DND-41 (cell line): ENCODE results near the gene SCAMP1.

Experiments
- ATAC-seq: fragments of 200-7000 bp; cut with Tn5 transposase; 3 replicates; pipeline ENCODE4 v1.9.1; 2021; ENCODE audit warnings: low read depth; ENCODE audit not compliant: insufficient read depth
- DNase-seq: peaks from one replicate; pipeline ENCODE4 v3.0.0-alpha.2; 2020
- H2AFZ ChIP-seq: 2 replicates; pipeline ENCODE4 v1.6.0; 2012; ENCODE audit warnings: low read depth, low read length
- H3K27ac ChIP-seq: 2 replicates; pipeline ENCODE4 v1.5.1; 2012; ENCODE audit warnings: low read length, inconsistent platforms
- H3K27me3 ChIP-seq: fragments of 200-600 bp; sonication (generic); 2 replicates; pipeline ENCODE4 v1.6.0; 2012; ENCODE audit warnings: low read length, mild to moderate bottlenecking, inconsistent platforms; ENCODE audit not compliant: insufficient read depth, poor library complexity
- H3K36me3 ChIP-seq: 2 replicates; pipeline ENCODE4 v1.5.1; 2012; ENCODE audit warnings: low read length, inconsistent platforms; ENCODE audit not compliant: insufficient read depth
- H3K4me1 ChIP-seq: 2 replicates; pipeline ENCODE4 v1.5.1; 2012; ENCODE audit warnings: mild to moderate bottlenecking, low read length; ENCODE audit not compliant: insufficient read depth
- H3K4me2 ChIP-seq: 2 replicates; pipeline ENCODE4 v1.6.0; 2012; ENCODE audit warnings: mild to moderate bottlenecking, moderate library complexity, low read length, inconsistent platforms; ENCODE audit not compliant: insufficient read depth
- H3K4me3 ChIP-seq, 2 experiments: fragments of 200-600 bp in 1 of 2; shearing (Covaris generic) in 1 of 2; 2 replicates each; pipeline ENCODE4 v1.5.1; 2012 to 2016; ENCODE audit warnings: inconsistent platforms in 2 of 2, low read length in 2 of 2, mild to moderate bottlenecking in 2 of 2, low read depth in 1 of 2, moderate library complexity in 1 of 2
- H3K79me2 ChIP-seq: 2 replicates; pipeline ENCODE4 v1.6.0; 2012; ENCODE audit warnings: low read length, inconsistent platforms; ENCODE audit not compliant: insufficient read depth
- H3K9ac ChIP-seq: 2 replicates; pipeline ENCODE4 v1.6.0; 2012; ENCODE audit warnings: low read depth, mild to moderate bottlenecking, inconsistent platforms, low read length, moderate library complexity
- H3K9me3 ChIP-seq: 2 replicates; pipeline ENCODE4 v1.5.1; 2012; ENCODE audit warnings: low read length, moderate library complexity, mild to moderate bottlenecking, inconsistent platforms; ENCODE audit not compliant: insufficient read depth, severe bottlenecking
- H4K20me1 ChIP-seq: 2 replicates; pipeline ENCODE4 v1.6.0; 2012; ENCODE audit warnings: low read length; ENCODE audit not compliant: insufficient read depth
- EZH2 ChIP-seq: IDR thresholded peaks from 3 replicates; pipeline ENCODE4 v1.6.1; 2012; ENCODE audit warnings: borderline replicate concordance, low read depth, mild to moderate bottlenecking, moderate library complexity, low read length, inconsistent platforms; ENCODE audit not compliant: severe bottlenecking
- TF ChIP-seq, protein P1 (sequence below): IDR thresholded peaks from 2 replicates; pipeline ENCODE4 v1.5.1; 2012; ENCODE audit warnings: borderline replicate concordance, low read length, moderate library complexity, mild to moderate bottlenecking; ENCODE audit not compliant: poor library complexity, severe bottlenecking; ENCODE audit errors: extremely low read depth

The SCAMP1 gene

DNA sequence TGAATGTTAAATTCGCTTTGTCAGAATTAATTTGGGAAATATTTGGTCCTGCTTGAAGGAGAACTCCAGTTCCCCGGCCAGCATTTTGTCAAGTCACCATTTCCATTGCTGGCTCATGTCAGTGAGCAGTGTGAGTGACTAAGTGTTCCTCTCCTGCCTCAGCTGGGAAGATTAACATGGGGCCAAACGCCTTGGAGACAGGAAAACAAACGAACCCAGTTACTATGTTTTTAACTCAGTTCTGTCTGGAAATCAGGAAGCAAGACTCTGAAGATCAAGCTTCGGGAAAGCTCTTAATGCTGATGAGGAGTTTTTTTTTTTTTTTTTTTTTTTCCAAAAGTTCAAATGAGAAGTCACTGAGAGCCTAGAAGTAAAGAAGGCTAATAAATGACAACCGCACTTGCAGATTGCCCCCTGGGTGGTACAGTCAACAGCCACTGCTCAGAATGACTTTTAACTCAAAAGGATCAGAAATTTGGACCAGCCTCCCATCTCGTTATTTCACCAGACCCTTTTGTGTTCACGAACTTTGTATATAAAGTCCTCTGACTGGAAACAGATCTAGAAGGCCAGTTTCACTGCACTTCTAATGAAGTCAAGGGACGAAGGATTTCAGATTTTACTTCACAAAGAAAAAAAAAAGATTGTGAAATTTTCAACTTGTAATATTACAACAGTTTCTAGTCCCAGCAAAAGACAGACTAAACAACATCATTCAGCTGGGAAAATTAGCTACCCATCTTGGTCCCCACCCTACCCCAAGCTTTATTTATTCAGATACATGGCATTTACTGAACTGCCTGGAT lies 166.8 kb downstream of the SCAMP1 start:
- ATAC-seq (no peak), DNase-seq (no peak)
- Histone ChIP-seq H3K4me2 (no peak overlapping the region), H3K27me3 (peaks cover 5% of the 10 kb centered on the region), H3K4me3 (no peak overlapping the region), H3K36me3 (no peaks in the 10 kb centered on the region), H3K27ac (no peak overlapping the region), H3K79me2 (no peaks in the 10 kb centered on the region), H2AFZ (no peak overlapping the region), H4K20me1 (no peaks in the 10 kb centered on the region), H3K4me1 (no peaks in the 10 kb centered on the region), H3K9me3 (no peaks in the 10 kb centered on the region), H3K9ac (no peak overlapping the region)
- no peak for TF ChIP-seq EZH2
- TF ChIP-seq, protein P1, sequence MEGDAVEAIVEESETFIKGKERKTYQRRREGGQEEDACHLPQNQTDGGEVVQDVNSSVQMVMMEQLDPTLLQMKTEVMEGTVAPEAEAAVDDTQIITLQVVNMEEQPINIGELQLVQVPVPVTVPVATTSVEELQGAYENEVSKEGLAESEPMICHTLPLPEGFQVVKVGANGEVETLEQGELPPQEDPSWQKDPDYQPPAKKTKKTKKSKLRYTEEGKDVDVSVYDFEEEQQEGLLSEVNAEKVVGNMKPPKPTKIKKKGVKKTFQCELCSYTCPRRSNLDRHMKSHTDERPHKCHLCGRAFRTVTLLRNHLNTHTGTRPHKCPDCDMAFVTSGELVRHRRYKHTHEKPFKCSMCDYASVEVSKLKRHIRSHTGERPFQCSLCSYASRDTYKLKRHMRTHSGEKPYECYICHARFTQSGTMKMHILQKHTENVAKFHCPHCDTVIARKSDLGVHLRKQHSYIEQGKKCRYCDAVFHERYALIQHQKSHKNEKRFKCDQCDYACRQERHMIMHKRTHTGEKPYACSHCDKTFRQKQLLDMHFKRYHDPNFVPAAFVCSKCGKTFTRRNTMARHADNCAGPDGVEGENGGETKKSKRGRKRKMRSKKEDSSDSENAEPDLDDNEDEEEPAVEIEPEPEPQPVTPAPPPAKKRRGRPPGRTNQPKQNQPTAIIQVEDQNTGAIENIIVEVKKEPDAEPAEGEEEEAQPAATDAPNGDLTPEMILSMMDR = no peak

DNA sequence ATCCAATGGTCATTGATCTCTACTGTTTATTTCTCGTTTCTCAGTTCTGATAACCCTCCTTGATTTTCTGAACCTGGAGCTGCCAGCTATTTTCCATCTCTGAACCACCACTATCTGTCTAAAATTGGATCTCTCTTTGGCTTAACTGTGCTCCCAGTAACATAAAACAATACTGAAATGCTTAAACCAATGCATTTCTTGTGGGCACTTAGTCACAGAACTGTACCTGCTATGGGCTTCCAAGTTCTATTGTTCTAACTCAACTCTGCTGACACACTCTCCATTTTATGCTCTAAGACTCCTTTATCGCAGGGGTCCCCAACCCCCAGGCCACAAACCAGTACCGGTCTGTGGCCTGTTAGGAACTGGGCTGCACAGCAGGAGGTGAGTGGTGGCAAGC lies 167.5 kb downstream of the SCAMP1 start:
- H3K9ac ChIP-seq = no peak overlapping the region
- no peak for ATAC-seq
- H3K4me3 ChIP-seq = no peak overlapping the region
- TF ChIP-seq, protein P1 = no peak
- TF ChIP-seq EZH2 = no peak
- H3K36me3 ChIP-seq = no peaks in the 10 kb centered on the region
- no peak for DNase-seq
- H3K79me2 ChIP-seq = no peaks in the 10 kb centered on the region
- H3K9me3 ChIP-seq = no peaks in the 10 kb centered on the region
- no peak overlapping the region for H2AFZ ChIP-seq
- peaks cover 5% of the 10 kb centered on the region for H3K27me3 ChIP-seq
- H3K4me2 ChIP-seq = no peak overlapping the region
- no peak overlapping the region for H3K27ac ChIP-seq
- no peaks in the 10 kb centered on the region for H4K20me1 ChIP-seq
- H3K4me1 ChIP-seq = no peaks in the 10 kb centered on the region
